Superior temporal gyrus (tissue), 1 donor: Measurements from ENCODE around the gene NREP.

Experiments used
- DNase-seq: peaks from one replicate; pipeline ENCODE4 v3.0.0-alpha.2; 2016; ENCODE audit errors: extremely low spot score

Gene NREP

DNA sequence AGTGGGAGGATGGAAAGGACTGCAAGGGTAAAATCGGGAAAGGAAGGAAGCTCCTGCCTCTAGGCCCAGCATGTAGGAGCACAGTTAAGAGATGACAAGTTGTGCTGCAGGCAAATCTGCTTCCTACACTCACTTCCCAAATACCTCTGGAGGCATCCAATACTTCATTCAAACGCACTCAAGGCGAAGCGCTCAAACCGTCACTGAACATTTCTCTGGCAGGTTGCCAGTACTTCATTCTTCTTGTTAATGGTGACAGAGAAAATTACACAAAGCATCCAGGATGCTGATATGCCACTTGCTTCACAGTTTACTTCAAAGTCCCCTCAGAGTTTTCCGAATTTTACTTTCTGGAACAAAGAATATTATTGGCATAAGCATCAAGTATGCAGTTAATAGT is 59.8 kb downstream of the NREP start:
- peak; percentile 33 for DNase-seq

DNA sequence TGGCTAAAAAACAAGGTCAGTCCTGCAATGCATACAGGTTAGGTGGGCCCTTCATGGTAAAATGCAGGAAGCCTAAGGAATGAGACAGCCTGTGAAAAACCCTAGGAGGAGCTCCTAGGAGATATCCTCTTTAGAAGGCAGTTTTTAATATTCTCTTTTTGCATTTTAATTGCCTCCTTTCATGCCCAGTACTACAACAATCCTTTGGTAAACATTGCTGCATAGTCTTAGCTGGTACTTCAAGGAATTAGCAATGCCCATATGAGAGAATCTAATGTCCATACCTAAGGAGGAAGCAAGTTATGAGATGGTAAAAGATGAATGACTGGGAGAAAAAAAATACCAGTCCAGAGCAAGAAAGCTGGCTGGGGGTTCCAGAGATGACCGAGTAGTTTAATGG is 61.0 kb downstream of the NREP start:
- DNase-seq: no peak

DNA sequence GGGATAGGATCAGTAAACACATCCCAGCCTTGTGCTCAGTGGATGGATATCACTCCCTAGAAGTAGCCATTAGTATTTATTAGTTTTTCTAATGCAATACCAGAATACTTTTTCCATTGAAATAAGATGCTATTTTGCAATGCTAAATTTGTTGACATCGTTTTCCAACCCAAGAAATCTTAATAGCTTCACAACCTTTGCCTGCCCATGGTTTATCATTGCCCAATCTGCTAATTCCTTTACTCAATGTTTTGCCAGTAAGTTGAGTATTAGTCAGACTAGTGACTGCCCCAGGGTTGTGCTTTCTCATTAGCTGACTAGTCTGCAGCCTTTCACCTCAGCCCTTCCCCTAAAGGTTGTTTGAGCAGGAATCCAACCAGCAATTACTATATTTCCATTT is 62.9 kb downstream of the NREP start:
- DNase-seq: no peak

DNA sequence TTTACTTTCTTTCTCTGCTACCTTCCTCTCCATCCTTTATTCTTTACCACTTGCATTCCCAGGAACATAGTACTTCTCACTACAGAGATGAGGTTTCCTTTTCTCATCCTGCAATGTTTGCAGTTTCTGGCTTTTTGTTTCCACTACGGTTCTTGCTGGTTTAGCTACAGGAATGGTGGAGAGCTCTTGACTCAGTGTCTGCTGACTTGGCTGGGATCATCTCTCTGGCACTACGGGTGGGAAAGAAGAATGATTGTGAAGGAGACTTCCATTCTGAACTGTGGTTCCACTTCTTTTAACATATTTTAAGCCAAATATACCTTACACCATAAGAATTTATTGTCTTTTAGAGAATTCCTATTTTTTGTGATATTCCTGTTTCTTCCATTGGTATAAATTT is 65.1 kb downstream of the NREP start:
- DNase-seq: no peak

DNA sequence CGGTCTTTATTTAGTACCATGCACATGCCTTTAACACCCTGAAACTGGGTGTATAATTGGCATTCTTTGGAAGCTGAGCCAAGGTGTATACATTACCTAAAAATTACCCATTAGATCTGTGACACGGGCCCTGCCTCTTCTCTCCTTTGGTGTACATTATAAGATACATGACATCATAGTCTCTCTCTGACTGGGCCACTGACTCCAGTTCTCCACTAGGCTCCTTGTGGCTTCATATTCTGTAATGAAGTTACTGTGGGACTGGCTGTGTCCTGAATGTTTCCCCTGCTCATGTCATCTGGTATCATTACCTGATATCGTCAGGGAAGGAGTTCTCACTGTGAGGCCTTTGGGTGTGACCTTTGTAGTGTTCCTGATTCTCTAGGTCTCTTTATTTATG is 65.5 kb downstream of the NREP start:
- no peak for DNase-seq

DNA sequence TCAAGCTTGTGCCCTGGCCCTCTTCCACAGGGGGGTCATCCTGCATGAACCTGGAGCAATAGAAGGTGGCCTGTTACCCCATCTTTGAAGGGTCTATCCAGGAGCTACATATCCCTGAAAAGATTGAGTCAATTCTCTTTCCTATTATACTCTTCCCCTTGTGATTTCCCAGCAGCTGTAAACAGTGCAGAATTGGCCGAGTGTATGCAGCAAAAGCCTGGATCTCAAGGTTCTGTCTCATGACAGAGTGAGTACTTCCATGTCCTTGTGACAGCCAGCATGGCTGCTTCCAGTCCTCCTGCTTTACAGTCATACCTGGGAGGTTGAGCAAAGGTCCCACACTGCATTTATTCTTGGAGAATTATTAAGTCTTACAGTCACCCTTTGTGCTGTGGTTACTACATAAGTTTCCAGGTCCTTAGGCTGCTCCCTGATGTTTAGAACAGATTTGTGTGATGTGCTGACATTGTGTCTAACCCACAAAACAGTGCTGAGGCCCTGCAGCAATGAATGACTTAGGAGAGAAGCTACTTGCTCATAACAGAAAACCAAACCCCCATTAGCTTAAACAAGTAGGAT is 67.5 kb downstream of the NREP start:
- no peak for DNase-seq

DNA sequence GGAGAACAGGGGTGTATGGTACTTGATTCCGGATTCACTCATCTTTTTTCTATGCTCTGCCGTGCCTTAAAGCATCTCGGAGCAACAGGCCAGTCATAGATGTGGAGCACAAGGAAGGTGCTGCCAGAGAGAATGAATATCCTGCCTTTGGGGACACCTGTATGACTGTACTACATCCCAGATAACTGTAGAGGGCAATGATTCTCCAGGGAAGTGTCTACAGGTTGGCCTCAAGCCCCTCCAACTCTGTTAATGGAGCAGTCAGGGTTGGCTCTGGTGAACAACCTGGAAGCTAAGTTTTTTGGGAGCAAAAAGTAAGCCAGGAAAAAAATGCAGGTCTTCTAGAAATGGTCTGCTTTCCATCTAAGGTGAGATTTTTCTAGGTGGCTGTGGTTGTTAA is 71.0 kb downstream of the NREP start:
- no peak for DNase-seq

DNA sequence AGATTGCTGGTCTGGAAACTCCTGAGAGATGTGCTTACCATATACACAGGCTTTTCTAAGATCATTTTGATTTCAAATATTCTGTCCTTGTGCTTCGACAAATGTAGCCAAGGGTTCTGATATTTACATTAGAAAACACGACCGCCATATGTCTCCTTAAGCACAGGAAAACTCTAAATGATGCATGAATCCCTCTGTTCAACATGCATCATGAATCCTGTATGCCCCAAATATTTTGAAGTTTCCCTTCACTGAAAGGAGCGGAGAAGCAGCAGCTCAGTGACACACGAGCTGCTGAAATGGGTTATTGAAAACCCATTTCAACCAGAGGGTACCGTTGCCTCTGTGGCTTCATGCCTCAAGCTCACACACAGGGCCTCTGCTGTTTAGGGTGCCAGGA is 74.4 kb downstream of the NREP start:
- DNase-seq: no peak

DNA sequence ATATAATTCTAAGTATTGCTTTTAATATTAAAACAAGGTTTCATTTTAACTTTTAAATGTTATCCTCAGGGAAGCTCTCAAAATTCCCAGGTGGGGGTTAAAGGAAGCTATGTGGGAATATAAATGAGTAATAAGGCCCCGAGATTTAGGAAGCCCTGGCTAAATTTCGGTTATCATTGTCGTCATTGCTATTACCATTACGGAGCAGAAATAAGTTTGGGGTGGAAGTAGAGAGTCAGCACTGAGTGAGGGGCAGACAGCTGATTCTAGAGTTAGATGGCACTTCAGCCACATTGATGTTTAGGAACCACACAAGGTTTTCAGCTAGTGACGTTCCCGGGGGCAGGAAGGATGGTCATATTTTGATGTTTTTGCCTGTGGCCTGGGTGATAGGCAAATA is 74.9 kb downstream of the NREP start:
- DNase-seq: no peak

DNA sequence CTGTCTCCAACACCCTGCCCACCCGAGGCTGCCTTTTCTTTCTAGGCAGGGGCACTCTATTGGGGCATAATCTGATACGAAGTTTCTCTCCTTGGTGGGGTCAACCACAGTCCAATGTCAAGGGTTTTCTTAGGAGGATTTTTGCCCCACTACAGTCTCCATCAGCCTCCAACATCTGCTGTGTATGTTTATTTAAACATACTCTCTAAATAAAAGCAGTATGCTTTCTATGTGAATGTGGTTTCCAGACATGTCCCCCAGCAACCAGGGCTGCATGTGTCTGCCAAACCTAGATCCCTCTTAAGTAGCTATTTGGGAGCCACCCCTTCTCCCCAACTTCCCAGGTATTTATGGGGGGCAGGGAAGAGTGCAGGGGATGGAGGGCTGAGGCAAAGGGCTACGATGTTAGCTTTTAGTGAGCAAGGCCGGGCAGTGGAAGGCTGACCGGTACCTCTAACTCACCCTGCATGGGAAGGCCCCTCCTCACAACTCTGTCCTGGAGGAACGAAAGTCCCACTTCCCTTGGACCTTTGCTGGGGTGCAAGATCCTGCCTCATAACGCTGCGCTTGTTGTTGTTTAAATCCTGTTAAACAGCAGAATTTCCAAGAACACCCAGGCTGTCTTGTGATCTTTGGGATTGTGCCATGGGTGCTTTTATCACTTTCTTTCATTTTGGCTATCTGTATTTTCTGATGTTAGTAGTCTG is 75.4 kb downstream of the NREP start:
- DNase-seq: no peak

DNA sequence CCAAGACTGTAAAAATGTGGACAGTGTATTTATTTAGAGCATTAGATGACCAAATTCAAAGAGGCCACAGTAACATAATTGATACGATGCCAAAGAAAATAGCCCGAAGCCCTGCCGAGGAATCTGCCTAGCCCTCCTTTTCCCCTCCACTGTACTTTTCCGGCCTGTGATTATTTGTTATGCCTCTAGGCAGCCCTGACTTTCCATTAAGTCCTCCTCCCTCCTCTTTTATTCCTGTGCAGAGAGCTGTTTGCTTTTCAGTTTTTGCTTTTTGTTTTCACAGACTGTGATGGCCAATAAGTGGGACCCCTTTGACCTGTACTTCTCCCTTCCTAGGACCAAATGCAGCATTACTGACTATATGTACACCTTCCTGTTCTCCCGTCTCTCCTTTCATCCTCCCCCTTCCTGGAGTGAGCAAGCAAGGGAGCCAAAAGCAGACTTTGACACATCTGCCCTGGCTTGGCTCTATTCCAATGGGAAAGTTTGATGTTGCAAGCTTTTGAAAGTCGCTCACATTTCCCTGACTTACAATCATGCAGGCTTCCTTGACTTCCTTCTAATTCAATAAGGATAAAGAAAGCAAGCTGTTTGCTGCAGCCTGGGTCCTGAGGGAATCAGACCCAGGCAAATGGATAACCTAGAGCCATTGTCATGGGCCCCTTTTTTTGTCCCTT is 76.1 kb downstream of the NREP start:
- DNase-seq: no peak

DNA sequence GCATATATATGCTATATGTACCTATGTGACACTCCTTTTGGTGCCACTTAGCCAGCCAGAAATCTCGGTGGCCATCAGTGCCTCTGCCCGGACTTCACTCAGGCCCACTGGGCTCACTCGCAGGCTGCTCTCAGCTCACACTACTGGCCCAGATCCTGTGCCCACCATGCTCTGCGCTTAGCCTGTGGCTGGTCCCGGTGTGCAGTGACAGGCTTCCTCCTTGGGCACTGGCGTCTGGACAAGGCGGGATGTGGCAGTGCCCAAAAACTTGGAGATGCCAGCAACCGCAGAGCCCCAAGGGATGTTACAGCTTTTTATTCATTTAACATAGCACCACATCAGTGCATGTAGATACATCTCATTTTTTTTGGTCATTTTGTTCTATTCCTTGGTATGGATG is 77.4 kb downstream of the NREP start:
- no peak for DNase-seq
